Endothelial cell of umbilical vein (primary cell): ENCODE results near the gene ASL. TPM values are rescaled to one million over a fixed set of nuclear protein-coding genes. Genes with fewer than 3 reads are reported as not detected.
"Not testable (repeated sequence)": the region's sequence is repeated elsewhere in the genome, so short reads cannot be mapped to it uniquely, and the experiment has no call there.

Experiments
- BruUV-seq: library from RNA; stranded (reverse); fragments of 400-500 nt; replicated peaks from 2 replicates; lab custom pipeline; 2021; lab: Mats Ljungman, UMichigan
- CTCF ChIA-PET: fragments of 300-600, 350-600 bp; sonication (Branson Sonifier 250); formaldehyde crosslinking; loops from one replicate; lab custom pipeline; 2021; ENCODE audit warnings: antibody characterized with exemption, inconsistent platforms; lab: Charles Lee
- POLR2A ChIA-PET: fragments of 300-600, 350-600 bp; sonication (Branson Sonifier 250); formaldehyde crosslinking; loops from one replicate; lab custom pipeline; 2021; ENCODE audit warnings: antibody characterized with exemption, inconsistent platforms; lab: Charles Lee
- DNase-seq: peaks from one replicate; pipeline ENCODE4 v3.0.0-alpha.2; 2011; ENCODE audit warnings: low read depth, low spot score
- FAIRE-seq: peaks from 2 replicates; lab custom pipeline; 2011; peaks lifted over from hg19 to GRCh38; lab: Jason Lieb, UNC
- H2AFZ ChIP-seq: 2 replicates; pipeline ENCODE4 v1.6.0; 2012; ENCODE audit warnings: low read depth, low read length, control low read depth, inconsistent platforms
- H3K27ac ChIP-seq: 2 replicates; pipeline ENCODE4 v1.5.1; 2011; ENCODE audit warnings: low read depth, mild to moderate bottlenecking, control low read depth, low read length, moderate library complexity; ENCODE audit not compliant: insufficient read depth
- H3K27me3 ChIP-seq, 2 experiments: 2 replicates each; pipeline versions ENCODE4 v1.6.0 to v1.6.1; 2011; ENCODE audit warnings: low read length in 2 of 2, mixed read lengths in 1 of 2; ENCODE audit not compliant: control insufficient read depth in 2 of 2, insufficient read depth in 2 of 2
- H3K36me3 ChIP-seq, 2 experiments: 2 replicates in 1 of 2; 3 replicates in 1 of 2; pipeline ENCODE4 v1.5.1; 2011; ENCODE audit warnings: low read length in 2 of 2, mild to moderate bottlenecking in 1 of 2, moderate library complexity in 1 of 2; ENCODE audit not compliant: control insufficient read depth in 2 of 2, insufficient read depth in 2 of 2; ENCODE audit errors: extremely low read depth in 1 of 2
- H3K4me1 ChIP-seq: 3 replicates; pipeline ENCODE4 v1.5.1; 2011; ENCODE audit warnings: mild to moderate bottlenecking, low read length; ENCODE audit not compliant: control insufficient read depth, insufficient read depth; ENCODE audit errors: extremely low read depth
- H3K4me2 ChIP-seq: 2 replicates; pipeline ENCODE4 v1.6.1; 2011; ENCODE audit warnings: low read length, control low read depth, mixed read lengths; ENCODE audit not compliant: insufficient read depth
- H3K4me3 ChIP-seq, 3 experiments: fragments of 200-600 bp in 1 of 3; sonication (generic), shearing (Covaris generic) in 1 of 3; replicated peaks in 1 of 3; 2 replicates each; pipeline ENCODE4 v1.5.1; 2011 to 2016; ENCODE audit warnings: control low read depth in 3 of 3, low read length in 3 of 3, mild to moderate bottlenecking in 2 of 3, inconsistent platforms in 1 of 3, low read depth in 1 of 3, moderate library complexity in 1 of 3; ENCODE audit not compliant: insufficient read depth in 1 of 3
- H3K79me2 ChIP-seq: 2 replicates; pipeline ENCODE4 v1.6.0; 2012; ENCODE audit warnings: low read length, inconsistent platforms; ENCODE audit not compliant: control insufficient read depth, insufficient read depth
- H3K9ac ChIP-seq: replicated peaks from 2 replicates; pipeline ENCODE3; 2011; ENCODE audit warnings: low read length, control low read depth; ENCODE audit not compliant: insufficient read depth; ENCODE audit errors: extremely low read depth
- H3K9me1 ChIP-seq: replicated peaks from 3 replicates; pipeline ENCODE4 v1.6.0; 2011; ENCODE audit warnings: mild to moderate bottlenecking, low read length; ENCODE audit not compliant: control insufficient read depth, insufficient read depth; ENCODE audit errors: extremely low read depth
- H3K9me3 ChIP-seq: replicated peaks from 2 replicates; pipeline ENCODE4 v1.5.1; 2012; ENCODE audit warnings: low read length, inconsistent platforms; ENCODE audit not compliant: control insufficient read depth, insufficient read depth
- H4K20me1 ChIP-seq: replicated peaks from 2 replicates; pipeline ENCODE3; 2011; ENCODE audit warnings: mild to moderate bottlenecking, low read length; ENCODE audit not compliant: control insufficient read depth, insufficient read depth; ENCODE audit errors: extremely low read depth
- CTCF ChIP-seq, 2 donors: IDR thresholded peaks; 1 replicate in 1 of 2; 2 replicates in 1 of 2; pipeline ENCODE4 v1.5.1; 2011; ENCODE audit warnings: low read length in 2 of 2, mild to moderate bottlenecking in 2 of 2, moderate library complexity in 2 of 2, control low read depth in 1 of 2, inconsistent platforms in 1 of 2, low read depth in 1 of 2; ENCODE audit not compliant: insufficient read depth in 1 of 2; ENCODE audit errors: extremely low read depth in 1 of 2
- EZH2 ChIP-seq: IDR thresholded peaks from 2 replicates; pipeline ENCODE4 v1.6.1; 2012; ENCODE audit warnings: borderline replicate concordance, low read depth, mild to moderate bottlenecking, moderate library complexity, low read length, inconsistent platforms; ENCODE audit not compliant: severe bottlenecking
- POLR2A ChIP-seq: IDR thresholded peaks from 2 replicates; pipeline ENCODE4 v1.6.1; 2012; ENCODE audit warnings: low read depth, mild to moderate bottlenecking, control low read depth, low read length
- POLR2AphosphoS5 ChIP-seq: IDR thresholded peaks from 2 replicates; pipeline ENCODE4 v1.6.1; 2012; ENCODE audit warnings: low read depth, mild to moderate bottlenecking, control low read depth, low read length, moderate library complexity; ENCODE audit not compliant: insufficient read depth
- dilution Hi-C: fragments of 300-500 bp; cut with MboI; formaldehyde crosslinking; loops from one replicate; pipeline ENCODE4 v1.15.0; 2019; ENCODE audit warnings: low sequenced_read_pairs; ENCODE audit not compliant: extremely low pct_ligation_motif_present
- intact Hi-C: fragments of 100-400 bp; cut with micrococcal nuclease; formaldehyde crosslinking; loops from one replicate; pipeline ENCODE4 v1.10.0; 2022
- polyA plus RNA-seq, 4 experiments: library from polyadenylated mRNA; depleted of rRNA in 3 of 4; stranded (reverse) in 3 of 4; unstranded in 1 of 4; fragments of >200 nt; gene quantifications; 2 replicates each; pipeline versions ENCODE4 v1.2.1 to v1.2.3, GENCODE V29; 2011 to 2012; ENCODE audit warnings: missing spikeins in 1 of 4
- total RNA-seq: library from RNA; stranded (reverse); gene quantifications from 2 replicates; pipeline ENCODE4 v1.2.3, GENCODE V29; 2021

ASL gene
- total and polyA plus RNA-seq, 2 donors (not counting 3 experiments of a cell fraction or from before 2014, with no cell fraction given): 50.5 to 57.8 TPM

- Histone ChIP-seq H3K9me3 (no peaks in the 10 kb centered on the region), H3K27me3 (no peaks in the 10 kb centered on the region), H3K9ac (no peak overlapping the region), H3K27ac (no peak overlapping the region), H3K4me2 (no peak overlapping the region), H3K4me1 (no peaks in the 10 kb centered on the region), H2AFZ (no peak overlapping the region), H3K79me2 (peaks cover 72% of the 10 kb centered on the region), H3K4me3 (no peak overlapping the region), H3K36me3 (no peaks in the 10 kb centered on the region), H4K20me1 (no peaks in the 10 kb centered on the region), H3K9me1 (peaks cover 3% of the 10 kb centered on the region)
- DNase-seq (no peak), FAIRE-seq (no peak)
- CTCF ChIA-PET: no interaction called here
- BruUV-seq: no TSS peak
- dilution Hi-C loops: no loop called here
- POLR2A ChIA-PET: interaction anchor here (1.2 kb wide), 1 partner anchor 10 kb away, joined by 4 read pairs; the partner anchor contains the start of gene CRCP
- TF ChIP-seq EZH2 (no peak), POLR2AphosphoS5 (no peak), POLR2A (no peak), CTCF (IDR thresholded peaks at IDR 0.05; ENCODE audit: extremely low read depth in 1 of 2, insufficient read depth in 1 of 2, low read depth in 1 of 2, low read length in 2 of 2) (no peak)
- intact Hi-C loops: no loop called here
These were observed 49.6 kb downstream of the ASL start for GRCh38 chr7:66125052-66125694.

GRCh38 chr7:66125781-66126352, 50.2 kb downstream of the ASL start:
- H3K9me3 ChIP-seq, H4K20me1 ChIP-seq, H3K27ac ChIP-seq, intact Hi-C loops, H3K9ac ChIP-seq, H2AFZ ChIP-seq, H3K4me2 ChIP-seq, H3K36me3 ChIP-seq, FAIRE-seq, DNase-seq, H3K4me1 ChIP-seq, H3K4me3 ChIP-seq, H3K27me3 ChIP-seq, POLR2A ChIA-PET, dilution Hi-C loops, H3K9me1 ChIP-seq, CTCF ChIA-PET, BruUV-seq: not testable (repeated sequence)
- peaks cover 68% of the 10 kb centered on the region for H3K79me2 ChIP-seq

- peaks cover 59% of the 10 kb centered on the region for H3K79me2 ChIP-seq
- intact Hi-C loops, H3K36me3 ChIP-seq, BruUV-seq, H4K20me1 ChIP-seq, POLR2A ChIA-PET, CTCF ChIA-PET, H3K4me2 ChIP-seq, H3K9me3 ChIP-seq, H2AFZ ChIP-seq, H3K9me1 ChIP-seq, H3K4me3 ChIP-seq, H3K4me1 ChIP-seq, dilution Hi-C loops, H3K9ac ChIP-seq, DNase-seq, H3K27me3 ChIP-seq, H3K27ac ChIP-seq, FAIRE-seq: not testable (repeated sequence)
These were observed 51.6 kb downstream of the ASL start for GRCh38 chr7:66127172-66127571.
